HEK293 (cell line): ENCODE results near the gene PNPLA6.

Experiments used
- PRDM10 ChIP-seq: fragments of 450-650 bp; formaldehyde crosslinking; IDR thresholded peaks from 2 replicates; pipeline ENCODE4 v1.5.1; 2016; ENCODE audit warnings: missing biosample characterization, missing genetic modification characterization
- ZBTB26 ChIP-seq: fragments of 450-650 bp; formaldehyde crosslinking; optimal IDR thresholded peaks from 2 replicates; pipeline ENCODE3; 2016; ENCODE audit warnings: missing biosample characterization, mild to moderate bottlenecking, missing genetic modification characterization
- ZNF433 ChIP-seq: fragments of 450-650 bp; formaldehyde crosslinking; IDR thresholded peaks from 2 replicates; pipeline ENCODE4 v1.5.1; 2016; ENCODE audit warnings: missing biosample characterization, missing genetic modification characterization, low read depth
- TF ChIP-seq, protein P1 (sequence below): fragments of 450-650 bp; formaldehyde crosslinking; IDR thresholded peaks from 2 replicates; pipeline ENCODE4 v1.5.1; 2016; ENCODE audit warnings: missing biosample characterization, missing genetic modification characterization
- TF ChIP-seq, protein P2 (sequence below): fragments of 450-650 bp; formaldehyde crosslinking; IDR thresholded peaks from 2 replicates; pipeline ENCODE4 v1.5.1; 2016; ENCODE audit warnings: missing biosample characterization, missing genetic modification characterization, low read depth

- TF ChIP-seq ZBTB26 (peak; percentile 96), ZNF433 (tag by site-specific recombination) (no peak), PRDM10 (no peak)
- TF ChIP-seq, protein P1, sequence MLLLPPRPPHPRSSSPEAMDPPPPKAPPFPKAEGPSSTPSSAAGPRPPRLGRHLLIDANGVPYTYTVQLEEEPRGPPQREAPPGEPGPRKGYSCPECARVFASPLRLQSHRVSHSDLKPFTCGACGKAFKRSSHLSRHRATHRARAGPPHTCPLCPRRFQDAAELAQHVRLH (tag by site-specific recombination): no peak
- TF ChIP-seq, protein P2, sequence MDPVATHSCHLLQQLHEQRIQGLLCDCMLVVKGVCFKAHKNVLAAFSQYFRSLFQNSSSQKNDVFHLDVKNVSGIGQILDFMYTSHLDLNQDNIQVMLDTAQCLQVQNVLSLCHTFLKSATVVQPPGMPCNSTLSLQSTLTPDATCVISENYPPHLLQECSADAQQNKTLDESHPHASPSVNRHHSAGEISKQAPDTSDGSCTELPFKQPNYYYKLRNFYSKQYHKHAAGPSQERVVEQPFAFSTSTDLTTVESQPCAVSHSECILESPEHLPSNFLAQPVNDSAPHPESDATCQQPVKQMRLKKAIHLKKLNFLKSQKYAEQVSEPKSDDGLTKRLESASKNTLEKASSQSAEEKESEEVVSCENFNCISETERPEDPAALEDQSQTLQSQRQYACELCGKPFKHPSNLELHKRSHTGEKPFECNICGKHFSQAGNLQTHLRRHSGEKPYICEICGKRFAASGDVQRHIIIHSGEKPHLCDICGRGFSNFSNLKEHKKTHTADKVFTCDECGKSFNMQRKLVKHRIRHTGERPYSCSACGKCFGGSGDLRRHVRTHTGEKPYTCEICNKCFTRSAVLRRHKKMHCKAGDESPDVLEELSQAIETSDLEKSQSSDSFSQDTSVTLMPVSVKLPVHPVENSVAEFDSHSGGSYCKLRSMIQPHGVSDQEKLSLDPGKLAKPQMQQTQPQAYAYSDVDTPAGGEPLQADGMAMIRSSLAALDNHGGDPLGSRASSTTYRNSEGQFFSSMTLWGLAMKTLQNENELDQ (tag by site-specific recombination): no peak
These were observed 34.6 kb upstream of the PNPLA6 start for GRCh38 chr19:7500811-7501450.
